Esophagus muscularis mucosa (tissue), 3 donors: Measurements from ENCODE around the gene DOCK1.

ENCODE experiments used
- CTCF ChIP-seq, 3 experiments: fragments of 200-600 bp in 2 of 3; fragments of 450-650 bp in 1 of 3; sonication (generic) in 2 of 3; IDR thresholded peaks; one replicate each; pipeline ENCODE4 v1.5.1; 2017 to 2019; ENCODE audit warnings: antibody characterized with exemption in 3 of 3, mild to moderate bottlenecking in 2 of 3, moderate library complexity in 1 of 3
- POLR2A ChIP-seq: fragments of 450-650 bp; IDR thresholded peaks from one replicate; pipeline ENCODE4 v1.6.1; 2017; ENCODE audit warnings: antibody characterized with exemption, moderate library complexity, mild to moderate bottlenecking, low read depth
- POLR2AphosphoS5 ChIP-seq, 2 donors: sonication (generic); formaldehyde crosslinking; IDR thresholded peaks; one replicate each; pipeline ENCODE4 v1.6.1; 2017; ENCODE audit warnings: antibody characterized with exemption in 2 of 2

- TF ChIP-seq CTCF (IDR thresholded peaks at IDR 0.05), result no peak
- no peak for TF ChIP-seq POLR2A
- TF ChIP-seq POLR2AphosphoS5 (IDR thresholded peaks at IDR 0.05), result no peak
Observed at GRCh38 chr10:127368101-127368500, 462.9 kb downstream of the DOCK1 start.
